K562 (cell line): ENCODE results near the gene DMWD. TPM values are rescaled to one million over a fixed set of nuclear protein-coding genes. Genes with fewer than 3 reads are reported as not detected.

ENCODE experiments used
- ATAC-seq: fragments of 200-7000 bp; cut with Tn5 transposase; 3 replicates; pipeline ENCODE4 v1.9.1; 2020; ENCODE audit warnings: moderate library complexity
- BruUV-seq: library from RNA; stranded (reverse); fragments of 400-500 nt; replicated peaks from 2 replicates; lab custom pipeline; 2021; lab: Mats Ljungman, UMichigan
- CTCF ChIA-PET: fragments of 300-600 bp; formaldehyde crosslinking; extraction: SDS; loops from one replicate; lab custom pipeline; 2021; ENCODE audit warnings: low intra/inter-chr PET ratio; lab: Yijun Ruan, JAX
- POLR2A ChIA-PET: fragments of 300-600, 350-650 bp; sonication (Branson Sonifier 250); formaldehyde crosslinking; extraction: SDS; loops from one replicate; lab custom pipeline; 2021; ENCODE audit warnings: antibody characterized with exemption, inconsistent platforms; lab: Yijun Ruan, JAX
- DNase-seq, 4 experiments: peaks; one replicate each; pipeline versions ENCODE4 v3.0.0 to v3.0.0-alpha.2; 2011 to 2018; ENCODE audit warnings: low spot score in 3 of 4, mixed read lengths in 3 of 4; ENCODE audit errors: extremely low read depth in 1 of 4
- FAIRE-seq: peaks from 2 replicates; lab custom pipeline; 2011; peaks lifted over from hg19 to GRCh38; lab: Jason Lieb, UNC
- H2AFZ ChIP-seq: 2 replicates; pipeline ENCODE4 v1.6.0; 2011; ENCODE audit warnings: low read depth, low read length, control low read depth, inconsistent platforms
- H3K27ac ChIP-seq: fragments of 200-600 bp; 3 replicates; pipeline ENCODE4 v1.8.0; 2011; ENCODE audit warnings: low read depth, mild to moderate bottlenecking, control low read depth, inconsistent platforms, low read length, moderate library complexity, mixed read lengths; ENCODE audit errors: extremely low read depth
- H3K27me3 ChIP-seq, 2 experiments: fragments of 300-600 bp in 1 of 2; 2 replicates in 1 of 2; 3 replicates in 1 of 2; pipeline versions ENCODE4 v1.6.0 to v1.8.0; 2011; ENCODE audit warnings: inconsistent platforms in 2 of 2, low read length in 2 of 2, mild to moderate bottlenecking in 1 of 2, mixed read lengths in 1 of 2, moderate library complexity in 1 of 2; ENCODE audit not compliant: control insufficient read depth in 2 of 2, insufficient read depth in 2 of 2
- H3K36me3 ChIP-seq: fragments of 300-600 bp; 3 replicates; pipeline ENCODE4 v1.8.0; 2011; ENCODE audit warnings: mild to moderate bottlenecking, low read length, inconsistent platforms; ENCODE audit not compliant: control insufficient read depth, insufficient read depth
- H3K4me1 ChIP-seq, 2 experiments: fragments of 200-600 bp in 1 of 2; replicated peaks in 1 of 2; 2 replicates in 1 of 2; 3 replicates in 1 of 2; pipeline versions ENCODE4 v1.5.1 to v1.8.0; 2011; ENCODE audit warnings: inconsistent platforms in 2 of 2, low read length in 2 of 2, mild to moderate bottlenecking in 1 of 2, mixed read lengths in 1 of 2, moderate library complexity in 1 of 2; ENCODE audit not compliant: control insufficient read depth in 2 of 2, insufficient read depth in 2 of 2
- H3K4me2 ChIP-seq: 2 replicates; pipeline ENCODE4 v1.6.1; 2011; ENCODE audit warnings: low read length, control low read depth, inconsistent platforms, mixed read lengths; ENCODE audit not compliant: insufficient read depth
- H3K4me3 ChIP-seq: fragments of 200-600 bp; sonication (generic), shearing (Covaris generic); 2 replicates; pipeline ENCODE4 v1.5.1; 2016; ENCODE audit warnings: control low read depth, inconsistent platforms
- H3K79me2 ChIP-seq: fragments of 200-600 bp; 3 replicates; pipeline ENCODE4 v1.8.0; 2011; ENCODE audit warnings: low read length, inconsistent platforms; ENCODE audit not compliant: control insufficient read depth, insufficient read depth
- H3K9ac ChIP-seq, 2 experiments: 2 replicates each; pipeline versions ENCODE4 v1.6.0 to v1.6.1; 2011; ENCODE audit warnings: low read depth in 2 of 2, low read length in 2 of 2, control low read depth in 1 of 2, inconsistent platforms in 1 of 2, mild to moderate bottlenecking in 1 of 2, mixed read lengths in 1 of 2; ENCODE audit not compliant: insufficient read depth in 1 of 2
- H3K9me1 ChIP-seq: one replicate; pipeline ENCODE4 v1.6.0; 2011; ENCODE audit warnings: inconsistent platforms, mild to moderate bottlenecking, low read length, moderate library complexity; ENCODE audit not compliant: control insufficient read depth, insufficient read depth
- H3K9me3 ChIP-seq: replicated peaks from 2 replicates; pipeline ENCODE4 v1.5.1; 2011; ENCODE audit warnings: low read depth, low read length, inconsistent platforms; ENCODE audit not compliant: control insufficient read depth, insufficient read depth
- H4K20me1 ChIP-seq: replicated peaks from 2 replicates; pipeline ENCODE4 v1.6.1; 2011; ENCODE audit warnings: low read length, inconsistent platforms, mixed read lengths; ENCODE audit not compliant: control insufficient read depth, insufficient read depth
- ASH1L ChIP-seq: fragments of 450-650 bp; IDR thresholded peaks from 2 replicates; pipeline ENCODE4 v1.6.1; 2018; ENCODE audit warnings: borderline replicate concordance, mild to moderate bottlenecking, low read depth; ENCODE audit not compliant: partially characterized antibody
- CBFB ChIP-seq: sonication (generic); formaldehyde crosslinking; IDR thresholded peaks from 2 replicates; pipeline ENCODE4 v1.4.0; 2020; ENCODE audit warnings: mild to moderate bottlenecking, missing genetic modification reagents
- DPF2 ChIP-seq: fragments of 450-650 bp; IDR thresholded peaks from 2 replicates; pipeline ENCODE4 v1.6.1; 2016
- GTF3C2 ChIP-seq: IDR thresholded peaks from 3 replicates; pipeline ENCODE4 v1.6.1; 2011; ENCODE audit warnings: borderline replicate concordance, mild to moderate bottlenecking, moderate library complexity; ENCODE audit not compliant: insufficient read length; ENCODE audit errors: extremely low read depth
- HOMEZ ChIP-seq: fragments of 250-450 bp; sonication (Bioruptor Pico); IDR thresholded peaks from 2 replicates; pipeline ENCODE4 v1.4.0; 2020; ENCODE audit warnings: mild to moderate bottlenecking, moderate library complexity
- MAFK ChIP-seq: IDR thresholded peaks from 2 replicates; pipeline ENCODE4 v1.6.1; 2011; ENCODE audit warnings: low read length, improper control_type of control experiment
- NR2C2 ChIP-seq, 2 experiments: fragments of 200-800 bp in 1 of 2; sonication (Bioruptor generic) in 1 of 2; sonication (generic) in 1 of 2; formaldehyde crosslinking in 1 of 2; IDR thresholded peaks; 2 replicates each; pipeline versions ENCODE4 v1.6.1 to v1.8.0; 2016 to 2022; ENCODE audit warnings: mild to moderate bottlenecking in 1 of 2, missing compliant biosample characterization in 1 of 2, missing genetic modification characterization in 1 of 2, missing genetic modification reagents in 1 of 2
- SIX5 ChIP-seq, 2 experiments: IDR thresholded peaks; 2 replicates each; pipeline ENCODE4 v1.6.1; 2011; ENCODE audit warnings: low read length in 2 of 2, borderline replicate concordance in 1 of 2, low read depth in 1 of 2, mild to moderate bottlenecking in 1 of 2, moderate library complexity in 1 of 2; ENCODE audit not compliant: insufficient read depth in 1 of 2
- U2AF1 ChIP-seq: fragments of 200-400 bp; formaldehyde crosslinking; optimal IDR thresholded peaks from 2 replicates; pipeline ENCODE3; 2017; ENCODE audit warnings: mild to moderate bottlenecking, low read depth, low read length, moderate library complexity
- ZNF143 ChIP-seq: sonication (generic); formaldehyde crosslinking; IDR thresholded peaks from 2 replicates; pipeline ENCODE4 v1.9.0; 2022; ENCODE audit warnings: mild to moderate bottlenecking, missing genetic modification reagents
- ZNF24 ChIP-seq: fragments of 450-650 bp; IDR thresholded peaks from 2 replicates; pipeline ENCODE4 v1.6.1; 2016
- WGBS: fragments of 100-300 bp; shearing (Covaris generic); methylation state at CpG from one replicate; pipeline ENCODE4 v1.1.6; 2016; ENCODE audit warnings: low coverage, mixed read lengths; ENCODE audit not compliant: insufficient coverage; ENCODE audit errors: missing lambda C conversion rate; 5-methylcytosine and 5-hydroxymethylcytosine counted together
- in situ Hi-C: fragments of 300-500 bp; cut with MboI; formaldehyde crosslinking; loops from 4 replicates; pipeline ENCODE4 v1.15.0; 2018; ENCODE audit warnings: inconsistent platforms, mixed read lengths
- intact Hi-C: fragments of 100-400 bp; cut with micrococcal nuclease; formaldehyde crosslinking; loops from 2 replicates; pipeline ENCODE4 v1.14.2; 2022
- polyA plus RNA-seq, 8 experiments: library from polyadenylated mRNA; depleted of rRNA in 4 of 8; stranded (reverse) in 5 of 8; unstranded in 3 of 8; fragments of >200 nt; fragmentation: Nextera tagmentation in 2 of 8; fragmentation: Illumina TruSeq in 1 of 8; extraction: Ambion mirVana in 2 of 8; extraction: Trizol in 1 of 8; gene quantifications; 2 replicates each; pipeline versions ENCODE4 v1.2.1 to v1.2.3, GENCODE V29; 2011 to 2014; ENCODE audit warnings: inconsistent platforms in 1 of 8, missing spikeins in 1 of 8
- total RNA-seq, 7 experiments: library from RNA; depleted of rRNA in 6 of 7; stranded (reverse); fragments of >200 nt in 6 of 7; fragmentation: Illumina TruSeq in 2 of 7; extraction: Trizol in 2 of 7; gene quantifications; 2 replicates each; pipeline versions ENCODE4 v1.2.1 to v1.2.3, GENCODE V29; 2011 to 2021; ENCODE audit warnings: low replicate concordance in 1 of 7

The DMWD gene
- total and polyA plus RNA-seq, 9 of the 15 experiments (the other 6 are each of a cell fraction or from before 2014, with no cell fraction given): 4.7 to 54.6 (median 19.0) TPM

- H3K4me3 ChIP-seq: no peak overlapping the region
- no peak overlapping the region for H2AFZ ChIP-seq
- intact Hi-C loops: loop anchor here (10.0 kb wide), 1 partner anchor 263 kb away; no protein-coding TSS in a partner anchor
- TF ChIP-seq SIX5 (IDR thresholded peaks at IDR 0.05; ENCODE audit: borderline replicate concordance in 1 of 2, insufficient read depth in 1 of 2, low read depth in 1 of 2, low read length in 2 of 2) (no peak), MAFK (no peak), NR2C2 (CRISPR knock-in tag; IDR thresholded peaks at IDR 0.05) (no peak), NR2C2 (tag; IDR thresholded peaks at IDR 0.05) (no peak), ASH1L (no peak), GTF3C2 (no peak), U2AF1 (no peak), ZNF143 (no peak), CBFB (CRISPR knock-in tag) (no peak), HOMEZ (CRISPR knock-in tag) (no peak), ZNF24 (no peak), DPF2 (no peak)
- no peak overlapping the region for H3K27ac ChIP-seq
- ATAC-seq (no peak), DNase-seq (no peak), FAIRE-seq (no peak)
- no peaks in the 10 kb centered on the region for H3K27me3 ChIP-seq
- ChIA-PET CTCF (no interaction called here), POLR2A (interaction anchor here (0.6 kb wide), 1 partner anchor 17 kb away, joined by 4 read pairs; no protein-coding TSS in a partner anchor)
- H4K20me1 ChIP-seq: no peaks in the 10 kb centered on the region
- peaks cover 21% of the 10 kb centered on the region; the same call in 2 of the 3 replicates for H3K36me3 ChIP-seq
- H3K4me2 ChIP-seq: no peak overlapping the region
- H3K4me1 ChIP-seq: peaks cover 13 to 34% of the 10 kb centered on the region in 2 experiments; a peak in 4 of 5 replicates
- H3K9me3 ChIP-seq: no peaks in the 10 kb centered on the region
- no peak overlapping the region for H3K9ac ChIP-seq
- in situ Hi-C loops: no loop called here
- BruUV-seq: no TSS peak
- H3K79me2 ChIP-seq: no peaks in the 10 kb centered on the region
- H3K9me1 ChIP-seq: no peaks in the 10 kb centered on the region
- WGBS: 71% methylated on average over 6 of the region's 6 CpGs
These were observed 19.7 kb upstream of the DMWD start for GRCh38 chr19:45812297-45812696.
